NCI-H345 treated with DMSO at 0.1 percent for 48 hours (cell line): ENCODE measurements around the gene DNASE2.
"Not testable (repeated sequence)": the region's sequence is repeated elsewhere in the genome, so short reads cannot be mapped to it uniquely, and the experiment has no call there.

Experiments
- DNase-seq: peaks from one replicate; lab custom pipeline; 2025; ENCODE audit not compliant: unreplicated experiment; lab: John Stamatoyannopoulos, UW

DNASE2 gene

DNA sequence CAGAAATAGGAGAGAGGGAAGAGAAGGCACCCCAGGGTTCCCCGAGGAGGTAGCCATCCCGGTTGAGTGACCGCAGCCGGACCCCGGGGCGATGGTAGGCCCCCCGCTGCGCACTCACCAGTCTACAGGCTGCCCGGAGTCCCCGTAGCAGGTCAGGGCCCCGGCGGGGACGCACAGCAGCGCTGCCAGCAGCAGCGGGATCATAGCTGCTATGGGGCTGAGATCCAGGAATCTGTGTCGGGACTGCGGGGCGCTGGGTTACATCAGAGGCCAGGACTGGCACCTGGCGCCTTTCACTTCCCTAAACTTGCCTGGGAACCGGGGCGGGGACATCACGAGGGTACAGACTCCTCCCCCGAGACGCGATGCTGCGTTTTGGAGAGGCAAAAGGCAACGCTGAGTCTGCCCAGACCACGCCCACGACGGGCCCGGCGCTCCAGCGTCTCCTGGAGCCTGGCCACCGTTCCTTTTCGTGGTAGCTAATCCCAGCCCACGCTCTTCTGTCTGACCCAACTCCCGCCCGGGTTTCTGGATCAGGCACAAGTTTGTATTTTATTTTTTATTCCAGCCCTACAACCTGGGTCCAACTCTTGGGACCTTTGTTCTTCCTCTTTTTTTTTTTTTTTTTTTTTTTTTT is at the start of gene DNASE2:
TSS of gene DNASE2 (minus strand) at position 278 of the 637 bp plus-strand sequence. CDS start at position 204, 74 bp downstream.
- peak; percentile 40 for DNase-seq

DNA sequence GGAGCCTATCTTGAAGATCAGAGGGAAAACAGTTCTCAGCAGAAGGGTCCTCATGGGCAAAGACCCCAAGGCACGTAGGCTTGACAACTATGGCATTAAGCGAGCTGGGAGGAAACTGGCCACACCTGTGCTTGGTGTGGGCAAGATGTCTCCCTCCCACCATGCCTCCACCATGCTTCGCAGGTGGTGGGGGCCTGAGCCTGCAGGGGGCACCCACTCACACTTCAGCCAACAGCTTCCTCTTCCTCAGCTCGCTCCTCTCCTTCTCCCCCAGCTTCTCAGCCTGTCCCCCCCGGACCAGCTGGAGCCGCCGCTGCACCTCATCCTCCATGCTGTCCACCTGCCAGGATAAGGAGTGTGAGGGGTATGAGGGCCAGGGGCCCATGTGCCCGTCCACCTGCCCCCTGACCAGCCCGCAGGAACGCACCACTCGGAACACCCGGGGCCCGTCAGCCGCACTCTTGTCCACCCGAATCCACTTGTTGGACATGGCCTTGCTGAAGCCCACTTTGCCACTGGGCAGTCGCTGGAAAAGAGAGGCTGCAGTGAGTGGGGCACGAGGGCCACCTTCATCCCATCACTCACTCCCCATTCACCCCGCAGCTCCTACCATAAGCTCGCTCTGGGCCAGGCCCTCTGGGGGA is 48.9 kb upstream of the DNASE2 start:
- no peak for DNase-seq

DNA sequence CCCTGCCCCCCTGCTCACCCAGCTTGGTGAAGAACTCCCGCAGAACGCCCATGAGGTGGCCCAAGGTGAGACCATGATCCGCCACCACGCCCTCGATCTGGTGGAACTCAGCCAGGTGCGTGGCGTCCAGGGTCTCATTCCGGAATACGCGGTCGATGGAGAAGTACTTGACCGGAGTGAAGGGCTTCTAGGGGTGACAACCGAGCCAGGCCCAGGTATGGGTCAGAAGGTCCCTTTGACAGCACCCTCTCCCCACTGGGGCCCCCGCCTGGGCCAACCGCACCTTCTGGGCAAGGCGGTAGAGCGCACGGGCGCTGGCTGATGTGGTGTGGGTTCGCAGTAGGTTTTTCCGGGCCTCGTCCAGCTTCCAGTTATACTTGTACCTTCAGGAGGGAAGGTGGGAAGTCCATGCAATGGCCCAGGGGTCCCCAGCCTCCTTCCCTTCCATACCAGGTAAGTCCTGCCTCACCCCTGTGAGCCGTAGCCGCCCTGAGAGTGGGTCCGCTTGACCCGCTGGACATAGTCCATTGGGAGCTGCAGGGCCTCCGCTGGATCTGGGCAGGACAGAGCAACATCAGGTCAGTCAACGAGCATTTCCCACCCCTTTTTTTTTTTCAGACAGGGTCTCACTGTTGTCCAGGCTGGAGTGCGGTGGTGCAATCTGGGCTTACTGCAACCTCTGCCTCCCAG is 43.5 kb upstream of the DNASE2 start:
- no peak for DNase-seq

DNA sequence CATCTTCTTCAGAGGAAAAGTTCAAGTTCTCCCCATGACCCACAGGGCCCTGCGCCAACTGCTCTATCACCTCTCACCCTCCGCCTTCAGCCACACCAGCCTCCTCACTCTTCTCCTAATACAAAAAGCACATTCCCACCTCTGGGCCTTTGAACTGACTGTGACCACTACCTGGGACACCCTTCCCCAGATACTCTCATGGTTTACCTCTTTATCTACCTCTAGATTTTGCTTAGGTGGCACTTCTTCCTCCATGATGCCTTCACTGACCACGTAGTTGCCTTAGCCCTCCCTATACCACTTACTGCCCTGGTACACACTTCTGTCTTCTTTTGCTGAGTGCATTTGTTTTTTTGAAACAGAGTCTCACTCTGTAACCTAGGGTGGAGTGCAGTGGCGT is 41.7 kb upstream of the DNASE2 start:
- no peak for DNase-seq

DNA sequence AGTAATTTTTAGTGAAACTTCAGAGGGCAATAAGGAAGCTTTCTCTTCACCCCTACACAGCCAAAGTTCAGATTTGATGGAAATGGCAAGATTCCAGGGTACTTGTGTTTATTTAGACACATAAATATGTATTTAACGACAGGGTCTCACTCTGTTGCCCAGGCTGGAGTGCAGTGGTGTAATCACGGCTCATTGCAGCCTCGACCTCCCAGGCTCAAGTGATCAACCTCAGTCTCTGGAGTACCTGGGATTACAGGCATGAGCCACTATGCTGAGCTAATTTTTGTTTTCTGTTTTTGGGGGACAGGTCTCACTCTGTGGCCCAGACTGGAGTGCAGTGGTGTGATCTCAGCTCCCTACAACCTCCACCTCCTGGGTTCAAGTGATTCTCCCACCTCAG is 39.8 kb upstream of the DNASE2 start:
- no peak for DNase-seq

DNA sequence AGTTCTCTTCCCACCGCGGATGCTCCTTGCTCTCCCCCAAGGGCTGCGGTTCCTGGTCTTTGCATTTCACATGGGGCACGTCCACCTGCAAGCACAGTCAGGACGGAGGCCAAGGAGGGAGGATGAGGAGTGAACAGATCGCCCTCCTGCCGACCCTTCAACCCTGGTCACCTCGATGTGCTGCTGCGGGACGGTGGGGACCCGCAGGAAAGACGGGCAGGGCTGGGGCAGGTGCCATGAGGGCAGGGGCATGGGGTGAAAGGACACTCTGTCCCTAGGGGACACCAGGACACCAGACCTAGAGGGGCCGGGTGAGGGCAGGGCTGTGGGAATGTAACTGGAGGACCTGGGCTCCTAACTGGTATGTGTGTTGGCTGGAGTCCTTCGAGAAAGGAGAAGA is 37.0 kb upstream of the DNASE2 start:
- DNase-seq, result no peak

GRCh38 chr19:12915860-12916259 is 34.6 kb upstream of the DNASE2 start:
- DNase-seq, result not testable (repeated sequence)

DNA sequence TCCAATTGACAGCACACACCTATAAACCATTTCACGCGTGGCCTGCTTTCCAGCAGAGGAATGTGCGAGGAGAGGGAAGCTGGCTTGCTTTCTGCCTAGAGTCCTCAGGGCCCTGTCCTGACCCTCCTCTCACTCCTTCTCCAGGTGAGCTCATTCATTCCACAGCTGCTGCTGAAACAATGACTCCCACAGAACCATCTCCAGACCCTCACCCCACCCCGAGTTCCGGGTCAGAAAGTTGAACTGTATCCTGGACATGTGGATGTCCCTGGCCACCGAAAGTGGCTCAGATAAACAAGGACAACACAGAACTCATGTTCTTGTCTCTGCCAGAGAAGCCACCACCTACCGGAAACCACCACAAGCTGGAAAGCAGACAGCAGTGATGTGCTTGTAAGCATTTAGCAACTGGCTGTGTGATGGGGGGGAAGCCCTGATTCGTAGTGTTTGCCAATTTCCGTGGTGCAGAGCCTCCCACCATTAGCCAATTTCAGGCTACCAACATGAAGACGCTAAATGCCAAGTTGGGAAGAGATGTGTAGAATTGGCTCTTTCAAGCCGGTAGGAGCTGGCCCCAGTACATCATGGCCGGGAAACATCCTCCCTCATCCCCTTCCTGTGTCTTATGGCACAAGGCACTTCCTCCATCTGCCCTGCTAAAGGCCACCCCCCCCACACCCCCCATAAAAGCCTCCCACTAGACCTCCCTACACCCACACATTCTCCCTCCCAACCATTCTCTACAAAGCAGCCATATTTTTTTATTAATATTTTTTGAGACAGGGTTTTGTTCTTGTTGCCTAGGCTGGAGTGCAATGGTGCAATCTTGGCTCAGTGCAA is 32.8 kb upstream of the DNASE2 start:
- DNase-seq, result no peak

- DNase-seq, result peak; percentile 70
Observed at GRCh38 chr19:12913011-12913561, 31.8 kb upstream of the DNASE2 start.

DNA sequence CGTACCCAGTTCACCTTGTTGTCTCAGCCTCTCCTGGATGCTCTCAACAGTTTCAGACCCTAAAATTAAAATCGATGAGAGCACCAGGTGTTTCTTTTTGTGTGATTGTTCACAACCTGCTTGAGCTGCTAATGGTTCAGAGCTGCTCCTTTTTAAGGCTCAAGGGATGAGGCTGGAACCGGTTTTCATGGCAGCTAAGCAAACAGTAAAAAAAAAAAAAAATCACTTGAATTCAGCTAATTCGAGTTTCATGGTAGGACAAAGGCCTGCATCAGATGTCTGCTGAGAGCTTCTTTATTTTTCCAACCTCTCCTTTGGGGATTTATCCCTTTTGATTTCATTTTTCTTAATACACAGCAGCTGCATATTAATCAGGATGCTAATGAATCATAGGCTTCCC is 31.3 kb upstream of the DNASE2 start:
- peak; percentile 80 for DNase-seq

GRCh38 chr19:12907166-12907565 is 25.9 kb upstream of the DNASE2 start:
- DNase-seq, result no peak

- no peak for DNase-seq
Observed at GRCh38 chr19:12899891-12900518, 18.8 kb upstream of the DNASE2 start.

DNA sequence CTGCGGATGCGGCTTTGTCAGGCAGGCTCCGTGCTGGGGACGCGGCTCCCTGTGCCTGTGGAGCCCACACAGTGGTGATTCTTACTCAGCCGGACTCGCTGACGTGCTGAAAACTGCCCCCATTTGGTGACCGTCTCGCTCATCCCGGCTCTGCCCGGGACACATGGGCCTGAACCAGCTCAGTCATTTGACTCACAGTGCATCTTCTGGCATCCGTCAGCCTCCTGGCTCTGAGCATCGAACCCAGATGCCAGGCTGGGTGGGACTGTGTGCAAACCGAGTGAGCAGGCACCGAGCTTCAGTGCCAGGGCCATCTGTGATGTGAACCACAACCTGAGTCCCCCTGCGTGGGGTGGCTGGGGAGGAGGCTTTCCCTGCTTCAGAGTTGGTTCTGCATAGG is 15.2 kb upstream of the DNASE2 start:
- no peak for DNase-seq

- no peak for DNase-seq
Observed at GRCh38 chr19:12893582-12893981, 12.3 kb upstream of the DNASE2 start.

DNA sequence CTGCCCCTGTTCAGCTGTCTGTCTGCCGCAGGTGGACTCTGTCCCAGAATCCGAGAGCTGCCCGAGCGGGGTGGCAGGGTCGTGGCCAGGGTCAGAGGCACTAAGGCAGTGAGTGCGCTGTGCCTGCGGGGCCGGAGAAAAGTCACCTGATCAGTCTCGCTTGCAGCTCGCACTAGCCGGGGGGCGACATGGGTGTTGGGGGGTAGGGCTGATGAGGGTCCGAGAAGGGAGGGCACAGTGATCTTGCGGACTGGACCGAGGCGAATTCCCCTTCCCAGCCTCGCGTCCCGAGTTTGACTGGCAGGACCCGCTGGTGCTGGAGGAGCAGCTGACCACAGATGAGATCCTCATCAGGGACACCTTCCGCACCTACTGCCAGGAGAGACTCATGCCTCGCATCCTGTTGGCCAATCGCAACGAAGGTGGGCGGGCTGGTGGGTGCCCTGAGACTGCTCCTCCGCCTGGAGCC is 10.3 kb upstream of the DNASE2 start:
- no peak for DNase-seq

GRCh38 chr19:12890787-12891552 is 9.7 kb upstream of the DNASE2 start, which contains the start of gene GCDH:
Gene GCDH (plus strand): TSS chr19:12891160. CDS start chr19:12891305, 145 bp downstream.
- DNase-seq, result peak; percentile 79

- DNase-seq, result not testable (repeated sequence)
Observed at GRCh38 chr19:12890299-12890786, 9.1 kb upstream of the DNASE2 start.

- DNase-seq, result no peak
Observed at GRCh38 chr19:12888006-12888603, 6.9 kb upstream of the DNASE2 start.
